Erythroblast (primary cell): Measurements from ENCODE around the gene GATA1.

ENCODE experiments used
- GATA1 ChIP-seq: IDR thresholded peaks from 2 replicates; pipeline ENCODE4 v1.6.1; 2011; ENCODE audit warnings: low read depth, mild to moderate bottlenecking, control low read depth, low read length, moderate library complexity
- POLR2A ChIP-seq: IDR thresholded peaks from 2 replicates; pipeline ENCODE4 v1.6.1; 2011; ENCODE audit warnings: mild to moderate bottlenecking, low read length

DNA sequence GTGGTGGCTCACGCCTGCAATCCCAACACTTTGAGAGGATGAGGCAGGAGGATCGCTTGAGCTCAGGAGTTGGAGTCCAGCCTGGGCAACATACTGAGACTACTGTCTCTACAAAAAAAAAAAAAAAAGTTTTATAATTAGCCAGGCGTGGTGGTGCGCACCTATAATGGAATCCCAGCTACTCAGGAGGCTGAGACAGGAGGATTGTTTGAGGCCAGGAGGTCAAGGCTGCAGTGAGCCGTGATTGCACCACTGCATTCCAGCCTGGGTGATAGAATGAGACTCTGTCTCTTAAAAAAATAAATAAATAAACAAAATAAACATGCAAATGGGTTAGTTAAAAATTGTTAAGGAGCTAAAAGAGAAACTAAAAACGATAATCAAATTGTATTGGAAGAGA is 17.2 kb upstream of the GATA1 start:
- TF ChIP-seq POLR2A (no peak), GATA1 (no peak)
